ENCODE data around the gene CDK6.

DNA sequence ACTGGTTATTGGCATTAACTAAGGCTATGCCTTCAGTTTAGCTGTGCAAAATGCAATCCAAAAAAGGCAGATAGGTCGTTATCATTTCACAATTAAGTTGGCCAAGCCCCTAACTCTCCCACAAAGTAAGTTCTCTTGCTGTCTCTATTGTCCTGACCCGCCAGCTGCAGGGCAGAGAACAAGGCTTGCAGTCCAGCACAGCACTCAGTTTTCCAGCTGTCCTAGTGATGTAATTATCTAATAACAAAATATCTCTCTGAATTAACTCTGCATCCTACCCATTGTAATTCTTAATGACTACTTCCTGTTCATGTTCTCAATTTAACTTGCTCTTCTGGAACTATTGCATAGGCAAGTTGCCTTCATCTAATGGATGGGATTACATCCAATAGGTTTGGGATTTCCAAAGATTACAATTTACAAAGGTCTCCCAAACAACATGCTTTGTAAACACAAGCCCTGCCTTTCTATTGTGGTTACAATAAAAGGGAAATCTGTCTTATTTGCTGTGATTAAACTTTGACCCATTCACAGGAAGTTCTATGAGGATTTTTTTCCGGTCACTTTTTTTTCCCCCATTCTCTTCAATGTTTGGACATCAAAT lies 55.2 kb downstream of the CDK6 start:
- TF ChIP-seq EZH2 (IDR thresholded peaks at IDR 0.05; ENCODE audit: borderline replicate concordance, low read length), result no peak
- TF ChIP-seq, protein P1, sequence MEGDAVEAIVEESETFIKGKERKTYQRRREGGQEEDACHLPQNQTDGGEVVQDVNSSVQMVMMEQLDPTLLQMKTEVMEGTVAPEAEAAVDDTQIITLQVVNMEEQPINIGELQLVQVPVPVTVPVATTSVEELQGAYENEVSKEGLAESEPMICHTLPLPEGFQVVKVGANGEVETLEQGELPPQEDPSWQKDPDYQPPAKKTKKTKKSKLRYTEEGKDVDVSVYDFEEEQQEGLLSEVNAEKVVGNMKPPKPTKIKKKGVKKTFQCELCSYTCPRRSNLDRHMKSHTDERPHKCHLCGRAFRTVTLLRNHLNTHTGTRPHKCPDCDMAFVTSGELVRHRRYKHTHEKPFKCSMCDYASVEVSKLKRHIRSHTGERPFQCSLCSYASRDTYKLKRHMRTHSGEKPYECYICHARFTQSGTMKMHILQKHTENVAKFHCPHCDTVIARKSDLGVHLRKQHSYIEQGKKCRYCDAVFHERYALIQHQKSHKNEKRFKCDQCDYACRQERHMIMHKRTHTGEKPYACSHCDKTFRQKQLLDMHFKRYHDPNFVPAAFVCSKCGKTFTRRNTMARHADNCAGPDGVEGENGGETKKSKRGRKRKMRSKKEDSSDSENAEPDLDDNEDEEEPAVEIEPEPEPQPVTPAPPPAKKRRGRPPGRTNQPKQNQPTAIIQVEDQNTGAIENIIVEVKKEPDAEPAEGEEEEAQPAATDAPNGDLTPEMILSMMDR (conservative IDR thresholded peaks at IDR 0.05 in 1 of 2, IDR thresholded peaks at IDR 0.05 in 1 of 2; ENCODE audit: extremely low read depth in 1 of 2, insufficient read depth in 1 of 2, low read depth in 1 of 2, low read length in 2 of 2), result no peak

Data from mammary epithelial cell (primary cell).